ENCODE measurements around the gene PRMT1. TPM values are rescaled to one million over a fixed set of nuclear protein-coding genes. Genes with fewer than 3 reads are reported as not detected.
A peak's percentile ranks its signal among the peaks of the same experiment; 100 is the strongest.

PRMT1 gene
- total and polyA plus RNA-seq, 2 donors from 2014 or later, result 119 to 131 TPM

- H3K4me3 ChIP-seq (ENCODE audit: low read length in 3 of 3), result no peak overlapping the region
- H3K27ac ChIP-seq (ENCODE audit: low read depth in 2 of 2, low read length in 2 of 2), result no peak overlapping the region
- H3K4me1 ChIP-seq (ENCODE audit: control insufficient read depth in 2 of 3, insufficient read depth in 2 of 3, low read depth in 1 of 3, low read length in 3 of 3), result no peaks in the 10 kb centered on the region
- H3K36me3 ChIP-seq (ENCODE audit: control insufficient read depth in 2 of 3, insufficient read depth in 3 of 3, low read length in 3 of 3), result no peaks in the 10 kb centered on the region
- TF ChIP-seq, protein P1, sequence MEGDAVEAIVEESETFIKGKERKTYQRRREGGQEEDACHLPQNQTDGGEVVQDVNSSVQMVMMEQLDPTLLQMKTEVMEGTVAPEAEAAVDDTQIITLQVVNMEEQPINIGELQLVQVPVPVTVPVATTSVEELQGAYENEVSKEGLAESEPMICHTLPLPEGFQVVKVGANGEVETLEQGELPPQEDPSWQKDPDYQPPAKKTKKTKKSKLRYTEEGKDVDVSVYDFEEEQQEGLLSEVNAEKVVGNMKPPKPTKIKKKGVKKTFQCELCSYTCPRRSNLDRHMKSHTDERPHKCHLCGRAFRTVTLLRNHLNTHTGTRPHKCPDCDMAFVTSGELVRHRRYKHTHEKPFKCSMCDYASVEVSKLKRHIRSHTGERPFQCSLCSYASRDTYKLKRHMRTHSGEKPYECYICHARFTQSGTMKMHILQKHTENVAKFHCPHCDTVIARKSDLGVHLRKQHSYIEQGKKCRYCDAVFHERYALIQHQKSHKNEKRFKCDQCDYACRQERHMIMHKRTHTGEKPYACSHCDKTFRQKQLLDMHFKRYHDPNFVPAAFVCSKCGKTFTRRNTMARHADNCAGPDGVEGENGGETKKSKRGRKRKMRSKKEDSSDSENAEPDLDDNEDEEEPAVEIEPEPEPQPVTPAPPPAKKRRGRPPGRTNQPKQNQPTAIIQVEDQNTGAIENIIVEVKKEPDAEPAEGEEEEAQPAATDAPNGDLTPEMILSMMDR (IDR thresholded peaks at IDR 0.05; ENCODE audit: borderline replicate concordance, extremely low read depth, insufficient read depth), result no peak
- no peaks in the 10 kb centered on the region for H3K9me3 ChIP-seq (ENCODE audit: control insufficient read depth in 2 of 3, insufficient read depth in 1 of 3, low read length in 3 of 3)
- DNase-seq (peak in 2 of 5 donors; percentile 73 to 91), FAIRE-seq (no peak)
- no peak overlapping the region for H3K9ac ChIP-seq (ENCODE audit: low read length in 3 of 3)
- no peaks in the 10 kb centered on the region for H3K27me3 ChIP-seq (ENCODE audit: control insufficient read depth, insufficient read depth, low read length)
- intact Hi-C loops (cut with DNase I), result no loop called here
These were observed 50.4 kb downstream of the PRMT1 start for GRCh38 chr19:49727217-49728030.

- H3K4me3 ChIP-seq (ENCODE audit: low read length in 3 of 3), result no peak overlapping the region
- intact Hi-C loops (cut with DNase I), result no loop called here
- FAIRE-seq, result no peak
- no peaks in the 10 kb centered on the region for H3K36me3 ChIP-seq (ENCODE audit: control insufficient read depth in 2 of 3, insufficient read depth in 3 of 3, low read length in 3 of 3)
- no peak overlapping the region for H3K27ac ChIP-seq (ENCODE audit: low read depth in 2 of 2, low read length in 2 of 2)
- TF ChIP-seq, protein P1 (IDR thresholded peaks at IDR 0.05; ENCODE audit: borderline replicate concordance, extremely low read depth, insufficient read depth), result no peak
- H3K27me3 ChIP-seq (ENCODE audit: control insufficient read depth, insufficient read depth, low read length), result no peaks in the 10 kb centered on the region
- DNase-seq, result no peak
- H3K9me3 ChIP-seq (ENCODE audit: control insufficient read depth in 2 of 3, insufficient read depth in 1 of 3, low read length in 3 of 3), result no peaks in the 10 kb centered on the region
- no peaks in the 10 kb centered on the region for H3K4me1 ChIP-seq (ENCODE audit: control insufficient read depth in 2 of 3, insufficient read depth in 2 of 3, low read depth in 1 of 3, low read length in 3 of 3)
- H3K9ac ChIP-seq (ENCODE audit: low read length in 3 of 3), result no peak overlapping the region
These were observed 53.1 kb downstream of the PRMT1 start for GRCh38 chr19:49730166-49730565.

Small RNA genes within 50 kb of the gene (microRNA-seq; reads per million reads assigned to microRNA genes)
- not detected for gene MIR5088

Other genes with a start within 250 kb of the PRMT1 start
- gene SLC17A7, start 235.7 kb upstream of the PRMT1 start, total RNA-seq, result 1.4 TPM
- 0.45 TPM for gene SLC17A7, start 235.7 kb upstream of the PRMT1 start, polyA plus RNA-seq (ENCODE audit: insufficient read depth, low read depth, low replicate concordance)
- gene PIH1D1, start 225.5 kb upstream of the PRMT1 start, total RNA-seq, result 74.0 TPM
- gene PIH1D1, start 225.5 kb upstream of the PRMT1 start, polyA plus RNA-seq (ENCODE audit: insufficient read depth, low read depth, low replicate concordance), result 97.2 TPM
- gene ALDH16A1, start 224.0 kb upstream of the PRMT1 start, total RNA-seq, result 31.8 TPM
- gene ALDH16A1, start 224.0 kb upstream of the PRMT1 start, polyA plus RNA-seq (ENCODE audit: insufficient read depth, low read depth, low replicate concordance), result 26.8 TPM
- gene FLT3LG, start 203.1 kb upstream of the PRMT1 start, total RNA-seq, result 12.5 TPM
- gene FLT3LG, start 203.1 kb upstream of the PRMT1 start, polyA plus RNA-seq (ENCODE audit: insufficient read depth, low read depth, low replicate concordance), result 7.4 TPM
- 2,090 TPM for gene RPL13A, start 189.7 kb upstream of the PRMT1 start, total RNA-seq
- gene RPL13A, start 189.7 kb upstream of the PRMT1 start, polyA plus RNA-seq (ENCODE audit: insufficient read depth, low read depth, low replicate concordance), result 3,309 TPM
- 1,449 TPM for gene RPS11, start 180.8 kb upstream of the PRMT1 start, total RNA-seq
- gene RPS11, start 180.8 kb upstream of the PRMT1 start, polyA plus RNA-seq (ENCODE audit: insufficient read depth, low read depth, low replicate concordance), result 3,462 TPM
- 235 TPM for gene FCGRT, start 164.6 kb upstream of the PRMT1 start, total RNA-seq
- 317 TPM for gene FCGRT, start 164.6 kb upstream of the PRMT1 start, polyA plus RNA-seq (ENCODE audit: insufficient read depth, low read depth, low replicate concordance)
- 18.4 TPM for gene RCN3, start 149.3 kb upstream of the PRMT1 start, total RNA-seq
- gene RCN3, start 149.3 kb upstream of the PRMT1 start, polyA plus RNA-seq (ENCODE audit: insufficient read depth, low read depth, low replicate concordance), result 27.5 TPM
- 52.8 TPM for gene NOSIP, start 96.7 kb upstream of the PRMT1 start, total RNA-seq
- 122 TPM for gene NOSIP, start 96.7 kb upstream of the PRMT1 start, polyA plus RNA-seq (ENCODE audit: insufficient read depth, low read depth, low replicate concordance)
- 14.9 TPM for gene PRRG2, start 96.0 kb upstream of the PRMT1 start, total RNA-seq
- 17.6 TPM for gene PRRG2, start 96.0 kb upstream of the PRMT1 start, polyA plus RNA-seq (ENCODE audit: insufficient read depth, low read depth, low replicate concordance)
- gene PRR12, start 86.1 kb upstream of the PRMT1 start, total RNA-seq, result 27.4 TPM
- gene PRR12, start 86.1 kb upstream of the PRMT1 start, polyA plus RNA-seq (ENCODE audit: insufficient read depth, low read depth, low replicate concordance), result 4.9 TPM
- gene RRAS, start 37.1 kb upstream of the PRMT1 start, total RNA-seq, result 92.3 TPM
- 140 TPM for gene RRAS, start 37.1 kb upstream of the PRMT1 start, polyA plus RNA-seq (ENCODE audit: insufficient read depth, low read depth, low replicate concordance)
- gene SCAF1, start 35.1 kb upstream of the PRMT1 start, total RNA-seq, result 69.0 TPM
- 18.1 TPM for gene SCAF1, start 35.1 kb upstream of the PRMT1 start, polyA plus RNA-seq (ENCODE audit: insufficient read depth, low read depth, low replicate concordance)
- gene IRF3, start 11.4 kb upstream of the PRMT1 start, total RNA-seq, result 84.9 TPM
- gene IRF3, start 11.4 kb upstream of the PRMT1 start, polyA plus RNA-seq (ENCODE audit: insufficient read depth, low read depth, low replicate concordance), result 64.5 TPM
- gene BCL2L12, start 11.3 kb upstream of the PRMT1 start, total RNA-seq, result 14.4 TPM
- gene BCL2L12, start 11.3 kb upstream of the PRMT1 start, polyA plus RNA-seq (ENCODE audit: insufficient read depth, low read depth, low replicate concordance), result 13.5 TPM
- 2.1 TPM for gene ADM5, start 12.3 kb downstream of the PRMT1 start, total RNA-seq
- 0.60 TPM for gene ADM5, start 12.3 kb downstream of the PRMT1 start, polyA plus RNA-seq (ENCODE audit: insufficient read depth, low read depth, low replicate concordance)
- gene CPT1C, start 13.8 kb downstream of the PRMT1 start, total RNA-seq, result 6.0 TPM
- 2.6 TPM for gene CPT1C, start 13.8 kb downstream of the PRMT1 start, polyA plus RNA-seq (ENCODE audit: insufficient read depth, low read depth, low replicate concordance)
- 0.50 TPM for gene TSKS, start 86.0 kb downstream of the PRMT1 start, total RNA-seq
- 0.47 TPM for gene TSKS, start 86.0 kb downstream of the PRMT1 start, polyA plus RNA-seq (ENCODE audit: insufficient read depth, low read depth, low replicate concordance)
- gene AP2A1, start 89.7 kb downstream of the PRMT1 start, total RNA-seq, result 70.0 TPM
- 32.0 TPM for gene AP2A1, start 89.7 kb downstream of the PRMT1 start, polyA plus RNA-seq (ENCODE audit: insufficient read depth, low read depth, low replicate concordance)
- 26.9 TPM for gene FUZ, start 136.0 kb downstream of the PRMT1 start, total RNA-seq
- gene FUZ, start 136.0 kb downstream of the PRMT1 start, polyA plus RNA-seq (ENCODE audit: insufficient read depth, low read depth, low replicate concordance), result 51.2 TPM
- gene MED25, start 141.0 kb downstream of the PRMT1 start, total RNA-seq, result 53.2 TPM
- gene MED25, start 141.0 kb downstream of the PRMT1 start, polyA plus RNA-seq (ENCODE audit: insufficient read depth, low read depth, low replicate concordance), result 37.3 TPM
- 118 TPM for gene PTOV1, start 173.9 kb downstream of the PRMT1 start, total RNA-seq
- gene PTOV1, start 173.9 kb downstream of the PRMT1 start, polyA plus RNA-seq (ENCODE audit: insufficient read depth, low read depth, low replicate concordance), result 235 TPM
- 101 TPM for gene PNKP, start 190.3 kb downstream of the PRMT1 start, total RNA-seq
- gene PNKP, start 190.3 kb downstream of the PRMT1 start, polyA plus RNA-seq (ENCODE audit: insufficient read depth, low read depth, low replicate concordance), result 45.5 TPM
- 33.7 TPM for gene AKT1S1, start 200.1 kb downstream of the PRMT1 start, total RNA-seq
- gene AKT1S1, start 200.1 kb downstream of the PRMT1 start, polyA plus RNA-seq (ENCODE audit: insufficient read depth, low read depth, low replicate concordance), result 47.2 TPM
- gene TBC1D17, start 200.4 kb downstream of the PRMT1 start, total RNA-seq, result 43.6 TPM
- gene TBC1D17, start 200.4 kb downstream of the PRMT1 start, polyA plus RNA-seq (ENCODE audit: insufficient read depth, low read depth, low replicate concordance), result 34.8 TPM
- 12.8 TPM for gene IL4I1, start 219.6 kb downstream of the PRMT1 start, total RNA-seq
- 0.82 TPM for gene IL4I1, start 219.6 kb downstream of the PRMT1 start, polyA plus RNA-seq (ENCODE audit: insufficient read depth, low read depth, low replicate concordance)

Data from kidney (tissue), 14 donors.